Ishikawa (cell line): ENCODE results near the gene GRHL1.

Experiments used
- CEBPB ChIP-seq: IDR thresholded peaks from 2 replicates; pipeline ENCODE4 v1.6.1; 2012
- CREB1 ChIP-seq: IDR thresholded peaks from 2 replicates; pipeline ENCODE4 v1.6.1; 2012; ENCODE audit warnings: low read depth
- EGR1 ChIP-seq: IDR thresholded peaks from 2 replicates; pipeline ENCODE4 v1.6.1; 2012
- MAX ChIP-seq: IDR thresholded peaks from 2 replicates; pipeline ENCODE4 v1.6.1; 2012
- RAD21 ChIP-seq: IDR thresholded peaks from 2 replicates; pipeline ENCODE4 v1.6.1; 2012; ENCODE audit warnings: low read depth
- REST ChIP-seq: IDR thresholded peaks from 2 replicates; pipeline ENCODE4 v1.6.1; 2012; ENCODE audit warnings: low read depth, mild to moderate bottlenecking
- TAF1 ChIP-seq: IDR thresholded peaks from 2 replicates; pipeline ENCODE4 v1.6.1; 2012; ENCODE audit warnings: low read depth, mild to moderate bottlenecking
- TCF12 ChIP-seq: IDR thresholded peaks from 2 replicates; pipeline ENCODE4 v1.6.1; 2012; ENCODE audit warnings: low read depth
- USF1 ChIP-seq: IDR thresholded peaks from 2 replicates; pipeline ENCODE4 v1.6.1; 2012
- YY1 ChIP-seq: IDR thresholded peaks from 2 replicates; pipeline ENCODE4 v1.6.1; 2012; ENCODE audit warnings: low read depth

GRCh38 chr2:9984871-9985480, 33.5 kb downstream of the GRHL1 start:
- TF ChIP-seq MAX (no peak), REST (no peak), CEBPB (no peak), TCF12 (no peak), RAD21 (no peak), EGR1 (no peak), YY1 (no peak), CREB1 (no peak), TAF1 (no peak), USF1 (no peak)
